ENCODE data around the gene NLRP7.
"Not testable (repeated sequence)": the region's sequence is repeated elsewhere in the genome, so short reads cannot be mapped to it uniquely, and the experiment has no call there.

NLRP7 gene

DNA sequence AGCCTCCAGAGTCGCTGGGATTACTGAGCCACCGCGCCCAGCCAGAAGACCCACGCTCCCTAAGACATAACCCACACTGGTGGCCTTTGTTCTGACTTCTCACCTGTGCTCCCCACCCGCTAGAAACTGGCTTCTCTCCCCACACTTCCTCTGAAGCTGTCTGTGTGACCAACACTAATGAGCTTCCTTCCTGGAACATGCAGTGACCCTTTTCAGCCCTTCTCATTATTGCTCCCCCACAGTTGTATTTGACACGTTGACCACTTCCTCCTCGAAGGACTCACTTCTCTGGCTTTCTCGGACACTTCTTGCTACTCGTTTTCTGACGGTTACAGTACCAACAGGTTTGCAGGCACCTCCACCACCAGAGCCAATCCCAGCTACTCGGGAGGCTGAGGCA, 30.5 kb downstream of the NLRP7 start:
- ChIA-PET POLR2A (ENCODE audit: low non-redundant PET) (no interaction called here), CTCF (no interaction called here)
- H3K27ac ChIP-seq, result no peak overlapping the region
- TF ChIP-seq, protein P1, sequence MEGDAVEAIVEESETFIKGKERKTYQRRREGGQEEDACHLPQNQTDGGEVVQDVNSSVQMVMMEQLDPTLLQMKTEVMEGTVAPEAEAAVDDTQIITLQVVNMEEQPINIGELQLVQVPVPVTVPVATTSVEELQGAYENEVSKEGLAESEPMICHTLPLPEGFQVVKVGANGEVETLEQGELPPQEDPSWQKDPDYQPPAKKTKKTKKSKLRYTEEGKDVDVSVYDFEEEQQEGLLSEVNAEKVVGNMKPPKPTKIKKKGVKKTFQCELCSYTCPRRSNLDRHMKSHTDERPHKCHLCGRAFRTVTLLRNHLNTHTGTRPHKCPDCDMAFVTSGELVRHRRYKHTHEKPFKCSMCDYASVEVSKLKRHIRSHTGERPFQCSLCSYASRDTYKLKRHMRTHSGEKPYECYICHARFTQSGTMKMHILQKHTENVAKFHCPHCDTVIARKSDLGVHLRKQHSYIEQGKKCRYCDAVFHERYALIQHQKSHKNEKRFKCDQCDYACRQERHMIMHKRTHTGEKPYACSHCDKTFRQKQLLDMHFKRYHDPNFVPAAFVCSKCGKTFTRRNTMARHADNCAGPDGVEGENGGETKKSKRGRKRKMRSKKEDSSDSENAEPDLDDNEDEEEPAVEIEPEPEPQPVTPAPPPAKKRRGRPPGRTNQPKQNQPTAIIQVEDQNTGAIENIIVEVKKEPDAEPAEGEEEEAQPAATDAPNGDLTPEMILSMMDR (conservative IDR thresholded peaks at IDR 0.05; ENCODE audit: low read depth), result no peak
- no peak for DNase-seq (ENCODE audit: low spot score)

DNA sequence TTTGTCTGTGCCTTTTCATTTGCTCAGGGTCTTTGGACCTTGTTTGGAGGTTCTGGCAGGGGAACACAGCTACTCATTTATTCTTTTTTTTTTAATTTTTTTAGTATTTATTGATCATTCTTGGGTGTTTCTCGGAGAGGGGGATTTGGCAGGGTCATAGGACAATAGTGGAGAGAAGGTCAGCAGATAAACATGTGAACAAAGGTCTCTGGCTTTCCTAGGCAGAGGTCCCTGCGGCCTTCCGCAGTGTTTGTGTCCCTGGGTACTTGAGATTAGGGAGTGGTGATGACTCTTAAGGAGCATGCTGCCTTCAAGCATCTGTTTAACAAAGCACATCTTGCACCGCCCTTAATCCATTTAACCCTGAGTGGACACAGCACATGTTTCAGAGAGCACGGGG, 39.4 kb downstream of the NLRP7 start:
- CTCF ChIA-PET; H3K27ac ChIP-seq; DNase-seq (ENCODE audit: low spot score); POLR2A ChIA-PET (ENCODE audit: low non-redundant PET): not testable (repeated sequence)

- TF ChIP-seq, protein P1 (conservative IDR thresholded peaks at IDR 0.05; ENCODE audit: low read depth), result no peak
- CTCF ChIA-PET, result interaction anchor here (0.6 kb wide), 1 partner anchor 654 kb away, joined by 3 read pairs; no protein-coding TSS in a partner anchor
- H3K27ac ChIP-seq, result no peak overlapping the region
- no peak for DNase-seq (ENCODE audit: low spot score)
- POLR2A ChIA-PET (ENCODE audit: low non-redundant PET), result no interaction called here
These were observed 40.5 kb downstream of the NLRP7 start for GRCh38 chr19:54906819-54907218.

DNA sequence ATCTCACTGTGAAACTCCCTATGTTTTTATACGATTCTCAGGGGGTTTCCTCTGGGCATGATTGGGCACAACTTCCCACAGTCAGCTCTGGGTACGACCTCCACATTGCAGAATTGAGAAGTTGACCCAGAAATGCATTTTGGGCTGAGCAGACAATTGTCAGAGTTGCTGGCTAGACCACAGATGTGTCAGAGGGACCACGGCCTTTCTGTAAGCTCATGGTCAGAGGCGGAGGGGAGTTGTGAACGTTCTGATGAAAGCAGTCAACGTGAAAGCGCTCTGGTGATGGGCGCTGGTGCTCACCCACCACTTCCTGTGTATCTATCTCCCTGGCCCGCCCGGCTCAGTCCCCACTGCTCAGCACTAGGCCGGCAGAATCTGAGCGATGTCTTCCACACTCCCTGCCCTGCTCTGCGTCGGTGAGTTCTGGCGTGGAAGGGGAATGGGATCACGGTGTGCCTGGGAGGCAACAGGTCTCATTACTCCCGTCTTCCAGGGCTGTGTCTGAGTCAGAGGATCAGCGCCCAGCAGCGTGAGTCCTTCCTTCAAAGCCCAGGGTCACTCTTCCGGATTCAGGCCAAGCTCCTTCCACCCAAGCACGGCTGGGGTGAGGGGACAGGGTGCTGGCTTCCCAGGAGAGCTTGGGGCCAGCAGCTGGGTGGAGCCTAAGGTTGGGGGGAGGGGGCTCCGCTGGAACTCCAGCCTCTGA, 41.4 kb downstream of the NLRP7 start, which contains the start of gene NCR1:
Gene NCR1 (plus strand): TSS at position 346 of the 709 bp plus-strand sequence. CDS start 40 bp downstream, at position 386.
- ChIA-PET POLR2A (ENCODE audit: low non-redundant PET) (no interaction called here), CTCF (no interaction called here)
- no peak for DNase-seq (ENCODE audit: low spot score)
- TF ChIP-seq, protein P1 (conservative IDR thresholded peaks at IDR 0.05; ENCODE audit: low read depth), result no peak
- H3K27ac ChIP-seq, result no peak within 1 kb of the TSS

GRCh38 chr19:54905421-54905802, 41.9 kb downstream of the NLRP7 start:
- TF ChIP-seq, protein P1 (conservative IDR thresholded peaks at IDR 0.05; ENCODE audit: low read depth), result no peak
- ChIA-PET POLR2A (ENCODE audit: low non-redundant PET) (no interaction called here), CTCF (no interaction called here)
- no peak for DNase-seq (ENCODE audit: low spot score)
- H3K27ac ChIP-seq, result no peak overlapping the region

DNA sequence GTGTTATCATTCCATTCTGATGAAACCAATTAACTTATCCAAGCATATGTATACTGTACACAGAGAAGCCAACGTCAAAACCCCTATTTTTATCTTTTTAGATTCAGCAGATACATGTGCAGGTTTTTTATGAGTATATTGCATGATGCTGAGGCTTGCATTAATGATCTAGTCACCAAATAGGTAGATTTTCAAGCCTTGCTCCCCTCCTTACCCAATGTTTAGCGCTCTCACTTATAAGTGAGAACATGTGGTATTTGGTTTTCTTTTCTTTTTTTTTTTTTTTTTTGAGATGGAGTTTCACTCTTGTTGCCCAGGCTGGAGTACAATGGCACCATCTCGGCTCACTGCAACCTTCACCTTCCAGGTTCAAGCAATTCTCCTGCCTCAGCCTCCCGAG, 43.1 kb downstream of the NLRP7 start:
- CTCF ChIA-PET, result interaction anchor here (0.6 kb wide), 2 partner anchors 34 to 198 kb away, joined by 3 read pairs; no protein-coding TSS in a partner anchor
- POLR2A ChIA-PET (ENCODE audit: low non-redundant PET); DNase-seq (ENCODE audit: low spot score); H3K27ac ChIP-seq: not testable (repeated sequence)

- CTCF ChIA-PET, result no interaction called here
- POLR2A ChIA-PET (ENCODE audit: low non-redundant PET), result no interaction called here
These were observed 44.0 kb downstream of the NLRP7 start for GRCh38 chr19:54903303-54903702.

More at GRCh38 chr19:54903303-54903702, 44.0 kb downstream of the NLRP7 start:
- no peak for DNase-seq (ENCODE audit: low spot score)
- TF ChIP-seq, protein P1 (conservative IDR thresholded peaks at IDR 0.05; ENCODE audit: low read depth), result no peak
- no peak overlapping the region for H3K27ac ChIP-seq
